SK-N-MC (cell line): Measurements from ENCODE around the gene VPS4B.

Experiments
- EZH2 ChIP-seq: fragments of 200-600 bp; sonication (generic); IDR thresholded peaks from one replicate; pipeline ENCODE4 v1.6.1; 2017; ENCODE audit warnings: antibody characterized with exemption
- POLR2AphosphoS5 ChIP-seq: IDR thresholded peaks from 2 replicates; pipeline ENCODE4 v1.6.1; 2012; ENCODE audit warnings: mild to moderate bottlenecking, low read depth, low read length, borderline replicate concordance

GRCh38 chr18:63402246-63403162 lies 19.8 kb downstream of the VPS4B start:
- TF ChIP-seq EZH2 (no peak), POLR2AphosphoS5 (no peak)
